Stomach (tissue), 9 donors: ENCODE results near the gene TRDN. TPM values are rescaled to one million over a fixed set of nuclear protein-coding genes. Genes with fewer than 3 reads are reported as not detected.

Experiments
- DNase-seq, 2 donors: peaks; one replicate each; pipeline versions ENCODE4 v3.0.0 to v3.0.0-alpha.2; 2013 to 2019
- H3K27ac ChIP-seq, 5 donors: fragments of 200-600 bp in 4 of 5; sonication (generic) in 4 of 5; one replicate each; pipeline ENCODE4 v1.5.1; 2013 to 2019; ENCODE audit warnings: mild to moderate bottlenecking in 1 of 5, moderate library complexity in 1 of 5
- H3K27me3 ChIP-seq, 3 donors: fragments of 200-600 bp; sonication (generic); one replicate each; pipeline ENCODE4 v1.5.1; 2017 to 2019; ENCODE audit warnings: mixed run types in 1 of 3
- H3K36me3 ChIP-seq, 4 donors: fragments of 200-600 bp; sonication (generic); 1 replicate in 3 of 4; 2 replicates in 1 of 4; pipeline ENCODE4 v1.5.1; 2016 to 2019
- H3K4me1 ChIP-seq, 4 donors: fragments of 200-600 bp; sonication (generic); one replicate each; pipeline ENCODE4 v1.5.1; 2016 to 2019
- H3K4me3 ChIP-seq, 4 donors: fragments of 200-600 bp; sonication (generic) in 3 of 4; one replicate each; pipeline ENCODE4 v1.5.1; 2016 to 2019; ENCODE audit warnings: mild to moderate bottlenecking in 1 of 4
- H3K9me3 ChIP-seq, 4 donors: fragments of 200-600 bp; sonication (generic); one replicate each; pipeline ENCODE4 v1.5.1; 2016 to 2019
- EP300 ChIP-seq: sonication (generic); formaldehyde crosslinking; IDR thresholded peaks from one replicate; pipeline ENCODE4 v1.6.1; 2017; ENCODE audit warnings: antibody characterized with exemption
- POLR2A ChIP-seq, 4 donors: fragments of 450-650 bp; IDR thresholded peaks; one replicate each; pipeline ENCODE4 v1.6.1; 2016; ENCODE audit warnings: antibody characterized with exemption in 4 of 4, control low read depth in 2 of 4, mild to moderate bottlenecking in 1 of 4, moderate library complexity in 1 of 4
- POLR2AphosphoS5 ChIP-seq, 3 donors: sonication (generic); formaldehyde crosslinking; IDR thresholded peaks; one replicate each; pipeline ENCODE4 v1.6.1; 2016; ENCODE audit warnings: antibody characterized with exemption in 3 of 3
- WGBS, 5 donors: extraction: QIAGEN DNeasy Blood & Tissue Kit in 3 of 5; methylation state at CpG; one replicate each; pipeline versions ENCODE4 v1.1.5 to v1.1.7; 2013 to 2018; 5-methylcytosine and 5-hydroxymethylcytosine counted together
- intact Hi-C: fragments of 100-400 bp; cut with DNase I; formaldehyde crosslinking; loops from one replicate; pipeline ENCODE4 v1.15.1; 2023; ENCODE audit warnings: low total_unique reads
- polyA plus RNA-seq, 3 donors: library from polyadenylated mRNA; stranded (reverse); fragments of 200-250 nt; gene quantifications; one replicate each; pipeline ENCODE4 v1.2.3, GENCODE V29; 2013
- total RNA-seq, 5 donors: library from RNA; depleted of rRNA; stranded (reverse); fragments of >200 nt; gene quantifications; one replicate each; pipeline versions ENCODE4 v1.1.0 to v1.2.3, GENCODE V29; 2014 to 2016
- TF ChIP-seq, protein P1 (sequence below), 7 experiments: fragments of 450-650 bp in 4 of 7; fragments of 200-600 bp in 3 of 7; sonication (generic) in 3 of 7; IDR thresholded peaks; one replicate each; pipeline ENCODE4 v1.5.1; 2016 to 2019; ENCODE audit warnings: antibody characterized with exemption in 7 of 7, control low read depth in 2 of 7, mild to moderate bottlenecking in 1 of 7
- donor health status: healthy with polysubstance abuse.
- donor health status: Bipolar disorder and iron deficiency.
- donor health status: healthy.

The TRDN gene
- total and polyA plus RNA-seq, 8 donors = 0.18 to 2.4 TPM; not detected in 6

DNA sequence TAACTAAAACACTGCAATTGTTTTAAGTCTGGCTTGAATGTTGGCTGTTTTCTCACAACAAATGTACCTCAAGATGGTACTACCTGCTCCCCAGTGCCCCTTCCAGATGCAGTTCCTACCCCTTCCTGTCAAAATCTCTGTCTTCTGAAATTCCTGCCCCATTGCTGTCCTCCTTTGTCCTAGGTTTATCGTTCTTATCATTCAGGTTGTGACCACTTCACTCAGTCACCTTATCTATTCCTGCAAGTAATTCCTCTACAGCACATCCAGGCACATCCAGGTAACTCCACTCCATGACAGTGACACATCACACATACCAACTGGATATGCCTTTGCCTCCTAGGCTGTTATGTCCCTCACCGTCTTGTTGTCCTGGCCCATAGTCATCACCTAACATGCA lies 90.2 kb downstream of the TRDN start:
- Histone ChIP-seq H3K27ac (no peak overlapping the region), H3K36me3 (no peaks in the 10 kb centered on the region), H3K27me3 (no peaks in the 10 kb centered on the region), H3K4me1 (no peaks in the 10 kb centered on the region), H3K4me3 (no peak overlapping the region), H3K9me3 (no peaks in the 10 kb centered on the region)
- intact Hi-C loops = no loop called here
- WGBS, 5 donors = 59 to 68% (median 66%) methylated on average over 2 of the region's 2 CpGs
- no peak for DNase-seq
- TF ChIP-seq POLR2AphosphoS5 (IDR thresholded peaks at IDR 0.05) = no peak
- TF ChIP-seq, protein P1, sequence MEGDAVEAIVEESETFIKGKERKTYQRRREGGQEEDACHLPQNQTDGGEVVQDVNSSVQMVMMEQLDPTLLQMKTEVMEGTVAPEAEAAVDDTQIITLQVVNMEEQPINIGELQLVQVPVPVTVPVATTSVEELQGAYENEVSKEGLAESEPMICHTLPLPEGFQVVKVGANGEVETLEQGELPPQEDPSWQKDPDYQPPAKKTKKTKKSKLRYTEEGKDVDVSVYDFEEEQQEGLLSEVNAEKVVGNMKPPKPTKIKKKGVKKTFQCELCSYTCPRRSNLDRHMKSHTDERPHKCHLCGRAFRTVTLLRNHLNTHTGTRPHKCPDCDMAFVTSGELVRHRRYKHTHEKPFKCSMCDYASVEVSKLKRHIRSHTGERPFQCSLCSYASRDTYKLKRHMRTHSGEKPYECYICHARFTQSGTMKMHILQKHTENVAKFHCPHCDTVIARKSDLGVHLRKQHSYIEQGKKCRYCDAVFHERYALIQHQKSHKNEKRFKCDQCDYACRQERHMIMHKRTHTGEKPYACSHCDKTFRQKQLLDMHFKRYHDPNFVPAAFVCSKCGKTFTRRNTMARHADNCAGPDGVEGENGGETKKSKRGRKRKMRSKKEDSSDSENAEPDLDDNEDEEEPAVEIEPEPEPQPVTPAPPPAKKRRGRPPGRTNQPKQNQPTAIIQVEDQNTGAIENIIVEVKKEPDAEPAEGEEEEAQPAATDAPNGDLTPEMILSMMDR (IDR thresholded peaks at IDR 0.05) = no peak
- TF ChIP-seq POLR2A (IDR thresholded peaks at IDR 0.05) = no peak
- TF ChIP-seq EP300 = no peak

DNA sequence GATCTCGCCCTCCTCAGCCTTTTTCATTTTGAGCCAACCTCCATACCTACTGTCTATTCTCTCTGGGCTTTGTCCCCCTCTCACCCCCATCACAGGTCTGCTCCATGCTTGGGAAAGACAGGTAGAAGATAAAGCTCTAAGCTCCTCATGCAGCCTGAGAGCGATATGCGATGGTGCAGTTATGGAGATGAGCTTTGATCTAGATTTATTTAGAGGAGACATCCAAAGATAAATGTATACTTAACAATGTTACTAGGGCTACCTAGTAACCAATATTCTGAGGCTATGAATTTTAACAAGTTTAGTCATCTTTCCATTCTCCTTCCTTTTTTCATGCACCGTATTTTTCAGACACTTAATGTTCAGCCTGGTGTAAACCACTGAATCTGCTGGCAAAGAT lies 95.3 kb downstream of the TRDN start:
- intact Hi-C loops = no loop called here
- H3K27ac ChIP-seq = no peak overlapping the region
- H3K4me1 ChIP-seq = no peaks in the 10 kb centered on the region
- H3K27me3 ChIP-seq = no peaks in the 10 kb centered on the region
- TF ChIP-seq, protein P1 (IDR thresholded peaks at IDR 0.05) = no peak
- TF ChIP-seq EP300 (no peak), POLR2A (IDR thresholded peaks at IDR 0.05) (no peak)
- WGBS, 5 donors = 81 to 89% (median 87%) methylated on average over 4 of the region's 4 CpGs
- no peak overlapping the region for H3K4me3 ChIP-seq
- H3K9me3 ChIP-seq = no peaks in the 10 kb centered on the region
- no peak for DNase-seq
- H3K36me3 ChIP-seq = no peaks in the 10 kb centered on the region

DNA sequence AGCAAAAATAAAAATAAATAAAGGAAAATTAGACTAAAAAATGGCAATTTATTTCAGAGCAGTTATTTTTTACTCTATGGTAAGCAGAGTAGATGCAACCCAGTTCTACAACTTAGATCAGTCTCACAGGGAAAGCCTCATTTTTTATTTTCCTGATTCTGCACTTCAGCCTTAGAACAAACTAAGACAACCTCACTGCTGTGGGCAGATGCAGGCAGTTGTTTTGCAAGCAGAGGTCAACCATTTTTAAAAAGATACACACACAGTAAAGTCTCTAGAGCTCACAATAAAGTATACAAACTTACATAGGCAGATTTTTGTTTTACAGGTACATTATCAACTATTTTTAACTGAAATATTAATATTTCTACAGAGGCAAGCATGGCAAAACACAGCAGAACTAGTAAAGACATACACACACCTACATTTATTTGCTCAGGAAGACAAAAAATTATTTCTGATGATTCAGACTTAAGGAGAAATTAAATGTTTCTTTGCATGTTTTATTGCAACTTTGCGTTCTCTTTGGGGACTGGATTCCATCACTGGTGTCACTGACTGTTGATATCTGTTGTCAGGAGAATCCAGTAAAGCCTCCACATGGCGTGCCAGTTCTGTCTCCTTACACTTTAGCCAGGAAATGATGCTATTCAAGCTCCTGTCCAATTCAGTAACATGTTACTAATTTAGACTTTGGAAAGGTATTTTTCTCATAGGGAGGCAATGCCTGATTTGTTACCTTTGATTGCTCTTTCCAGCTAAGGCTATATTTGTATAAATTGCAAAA lies 102.7 kb downstream of the TRDN start:
- no peak for DNase-seq
- intact Hi-C loops = no loop called here
- H3K9me3 ChIP-seq = no peaks in the 10 kb centered on the region
- H3K27me3 ChIP-seq = no peaks in the 10 kb centered on the region
- H3K27ac ChIP-seq = no peak overlapping the region
- H3K4me3 ChIP-seq = no peak overlapping the region
- no peaks in the 10 kb centered on the region for H3K4me1 ChIP-seq
- no peaks in the 10 kb centered on the region for H3K36me3 ChIP-seq
- 57 to 81% (median 69%) methylated on average over 2 of the region's 2 CpGs for WGBS, 5 donors
- TF ChIP-seq, protein P1 (IDR thresholded peaks at IDR 0.05) = no peak
- TF ChIP-seq EP300 = no peak
- no peak for TF ChIP-seq POLR2AphosphoS5 (IDR thresholded peaks at IDR 0.05)
- no peak for TF ChIP-seq POLR2A (IDR thresholded peaks at IDR 0.05)

DNA sequence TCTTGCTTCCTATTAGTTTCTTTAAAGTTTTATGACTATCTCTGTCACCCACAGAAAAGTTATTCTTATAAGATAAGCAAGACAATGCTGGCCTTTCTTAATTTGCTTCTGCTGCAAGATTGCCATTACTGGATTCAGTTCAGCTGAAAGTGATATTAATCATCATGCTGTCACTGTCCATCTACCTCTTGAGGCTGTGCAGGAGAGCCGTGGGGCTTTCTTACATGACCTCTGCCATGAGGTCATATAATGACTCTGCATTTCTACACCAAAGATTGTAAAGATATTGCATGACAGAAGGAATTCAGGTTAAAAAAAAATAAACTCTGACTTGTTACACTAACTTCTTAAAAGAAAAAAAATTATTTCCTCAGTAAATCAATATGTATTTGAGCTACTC lies 106.9 kb downstream of the TRDN start:
- H3K9me3 ChIP-seq = no peaks in the 10 kb centered on the region
- intact Hi-C loops = no loop called here
- 20 to 35% (median 26%) methylated on average over 1 of the region's 1 CpG for WGBS, 5 donors
- no peaks in the 10 kb centered on the region for H3K27me3 ChIP-seq
- TF ChIP-seq POLR2AphosphoS5 (IDR thresholded peaks at IDR 0.05) = no peak
- TF ChIP-seq, protein P1 (IDR thresholded peaks at IDR 0.05) = no peak
- TF ChIP-seq EP300 = no peak
- no peak for TF ChIP-seq POLR2A (IDR thresholded peaks at IDR 0.05)
- H3K4me3 ChIP-seq = no peak overlapping the region
- no peak overlapping the region for H3K27ac ChIP-seq
- no peaks in the 10 kb centered on the region for H3K36me3 ChIP-seq
- no peaks in the 10 kb centered on the region for H3K4me1 ChIP-seq
- no peak for DNase-seq
